SK-N-SH treated with all-trans-retinoic acid at 6 μM for 48 hours (cell line): ENCODE data around the gene UNC45B.

ENCODE experiments used
- ATAC-seq: fragments of 200-7000 bp; cut with Tn5 transposase; 3 replicates; pipeline ENCODE4 v1.9.1; 2020; ENCODE audit warnings: mild to moderate bottlenecking, moderate library complexity
- ARNTL ChIP-seq: fragments of 450-650 bp; formaldehyde crosslinking; IDR thresholded peaks from 2 replicates; pipeline ENCODE4 v1.5.0; 2020; ENCODE audit warnings: low read depth, mild to moderate bottlenecking, moderate library complexity, borderline replicate concordance
- CREB5 ChIP-seq: fragments of 250-450 bp; sonication (Bioruptor Pico); IDR thresholded peaks from 2 replicates; pipeline ENCODE4 v1.5.1; 2020; ENCODE audit warnings: low read depth, mild to moderate bottlenecking, moderate library complexity
- CSDC2 ChIP-seq: fragments of 250-450 bp; sonication (Bioruptor Pico); IDR thresholded peaks from 2 replicates; pipeline ENCODE4 v1.5.0; 2020; ENCODE audit warnings: mild to moderate bottlenecking, moderate library complexity
- CSRNP3 ChIP-seq: fragments of 250-450 bp; sonication (Bioruptor Pico); IDR thresholded peaks from 2 replicates; pipeline ENCODE4 v1.5.1; 2021; ENCODE audit warnings: mild to moderate bottlenecking, moderate library complexity
- ESRRG ChIP-seq: fragments of 250-450 bp; sonication (Bioruptor Pico); IDR thresholded peaks from 2 replicates; pipeline ENCODE4 v1.6.1; 2021; ENCODE audit warnings: mild to moderate bottlenecking
- GLIS3 ChIP-seq: fragments of 250-450 bp; sonication (Bioruptor Pico); IDR thresholded peaks from 2 replicates; pipeline ENCODE4 v1.5.0; 2020; ENCODE audit warnings: mild to moderate bottlenecking, moderate library complexity
- OSR1 ChIP-seq: fragments of 250-450 bp; sonication (Bioruptor Pico); IDR thresholded peaks from 2 replicates; pipeline ENCODE4 v1.8.0; 2022; ENCODE audit warnings: moderate library complexity, mild to moderate bottlenecking, inconsistent platforms
- PATZ1 ChIP-seq: fragments of 250-450 bp; sonication (Bioruptor Pico); IDR thresholded peaks from 2 replicates; pipeline ENCODE4 v1.8.0; 2020; ENCODE audit warnings: mild to moderate bottlenecking, moderate library complexity, borderline replicate concordance
- POU6F1 ChIP-seq: fragments of 250-450 bp; sonication (Bioruptor Pico); IDR thresholded peaks from 2 replicates; pipeline ENCODE4 v1.8.0; 2021; ENCODE audit warnings: low read depth, mild to moderate bottlenecking, moderate library complexity, borderline replicate concordance
- PPARA ChIP-seq: fragments of 250-450 bp; sonication (Bioruptor Pico); IDR thresholded peaks from 2 replicates; pipeline ENCODE4 v1.5.0; 2020; ENCODE audit warnings: mild to moderate bottlenecking, borderline replicate concordance
- RARB ChIP-seq: fragments of 250-450 bp; sonication (Bioruptor Pico); IDR thresholded peaks from 2 replicates; pipeline ENCODE4 v1.8.0; 2021; ENCODE audit warnings: mild to moderate bottlenecking, moderate library complexity
- SNAI2 ChIP-seq: fragments of 250-450 bp; sonication (Bioruptor Pico); IDR thresholded peaks from 2 replicates; pipeline ENCODE4 v1.5.0; 2020; ENCODE audit warnings: mild to moderate bottlenecking, moderate library complexity
- TCF4 ChIP-seq: fragments of 250-450 bp; sonication (Bioruptor Pico); IDR thresholded peaks from 2 replicates; pipeline ENCODE4 v1.8.0; 2021; ENCODE audit warnings: mild to moderate bottlenecking, moderate library complexity, borderline replicate concordance
- TOX ChIP-seq: fragments of 250-450 bp; sonication (Bioruptor Pico); IDR thresholded peaks from 2 replicates; pipeline ENCODE4 v1.8.0; 2021; ENCODE audit warnings: mild to moderate bottlenecking, moderate library complexity, borderline replicate concordance
- TSHZ2 ChIP-seq: fragments of 250-450 bp; sonication (Bioruptor Pico); IDR thresholded peaks from 2 replicates; pipeline ENCODE4 v1.5.0; 2020; ENCODE audit warnings: mild to moderate bottlenecking, moderate library complexity
- ZC3H10 ChIP-seq: fragments of 250-450 bp; sonication (Bioruptor Pico); IDR thresholded peaks from 2 replicates; pipeline ENCODE4 v1.5.1; 2021; ENCODE audit warnings: mild to moderate bottlenecking, moderate library complexity
- ZFP3 ChIP-seq: fragments of 250-450 bp; sonication (Bioruptor Pico); IDR thresholded peaks from 2 replicates; pipeline ENCODE4 v1.5.0; 2020; ENCODE audit warnings: mild to moderate bottlenecking, moderate library complexity
- ZFP30 ChIP-seq: fragments of 450-650 bp; formaldehyde crosslinking; IDR thresholded peaks from 2 replicates; pipeline ENCODE4 v1.5.0; 2022; ENCODE audit warnings: mild to moderate bottlenecking, moderate library complexity
- ZNF565 ChIP-seq: fragments of 450-650 bp; formaldehyde crosslinking; conservative IDR thresholded peaks from 2 replicates; pipeline ENCODE4 v1.5.0; 2020; ENCODE audit warnings: low read depth, mild to moderate bottlenecking, moderate library complexity
- ZNF70 ChIP-seq: fragments of 450-650 bp; formaldehyde crosslinking; IDR thresholded peaks from 2 replicates; pipeline ENCODE4 v1.5.0; 2020; ENCODE audit warnings: mild to moderate bottlenecking, moderate library complexity
- ZNF8 ChIP-seq: fragments of 450-650 bp; formaldehyde crosslinking; IDR thresholded peaks from 2 replicates; pipeline ENCODE4 v1.5.0; 2020; ENCODE audit warnings: mild to moderate bottlenecking, moderate library complexity

Gene UNC45B

GRCh38 chr17:35141681-35142466, 5.7 kb upstream of the UNC45B start, which contains the start of gene NLE1:
NLE1 (minus strand) TSS chr17:35142303; CDS start chr17:35142275, 28 bp downstream.
- peak; percentile 97 for ATAC-seq
- TF ChIP-seq TSHZ2 (CRISPR knock-in tag) (0 out of 2 replicates have a peak, but pooled peaks have one; percentile 18), ESRRG (CRISPR knock-in tag) (no peak)

GRCh38 chr17:35142467-35142796, 5.2 kb upstream of the UNC45B start:
- TF ChIP-seq ZC3H10 (CRISPR knock-in tag) (no peak), ZNF8 (CRISPR knock-in tag) (no peak), ARNTL (CRISPR knock-in tag) (no peak), RARB (CRISPR knock-in tag) (no peak), ZFP3 (CRISPR knock-in tag) (no peak), ESRRG (CRISPR knock-in tag) (no peak), ZNF70 (CRISPR knock-in tag) (no peak), ZFP30 (CRISPR knock-in tag) (no peak), CREB5 (CRISPR knock-in tag) (no peak), GLIS3 (no peak), TCF4 (CRISPR knock-in tag) (no peak), ZNF565 (no peak), CSDC2 (CRISPR knock-in tag) (no peak), PATZ1 (CRISPR knock-in tag) (no peak), SNAI2 (CRISPR knock-in tag) (no peak), CSRNP3 (CRISPR knock-in tag) (no peak), OSR1 (CRISPR knock-in tag) (no peak), POU6F1 (no peak)
- ATAC-seq: peak; percentile 15

- no peak for ATAC-seq
- TF ChIP-seq ZFP30 (CRISPR knock-in tag) (no peak), ZNF70 (CRISPR knock-in tag) (no peak), TSHZ2 (CRISPR knock-in tag) (no peak), RARB (CRISPR knock-in tag) (no peak), CSDC2 (CRISPR knock-in tag) (no peak), ARNTL (CRISPR knock-in tag) (no peak), OSR1 (CRISPR knock-in tag) (no peak), PPARA (CRISPR knock-in tag) (no peak), SNAI2 (CRISPR knock-in tag) (no peak), TOX (no peak), PATZ1 (CRISPR knock-in tag) (no peak), ZFP3 (CRISPR knock-in tag) (no peak), CREB5 (CRISPR knock-in tag) (no peak), TCF4 (CRISPR knock-in tag) (no peak)
Measured at GRCh38 chr17:35144840-35145239, 2.8 kb upstream of the UNC45B start.
